CD4-positive, alpha-beta T cell treated with Interleukin-21 for 1 hour (primary cell): ENCODE data around the gene TPO.
"Not testable (repeated sequence)": the region's sequence is repeated elsewhere in the genome, so short reads cannot be mapped to it uniquely, and the experiment has no call there.

ENCODE experiments used
- DNase-seq: peaks from one replicate; pipeline ENCODE4 v3.0.0-alpha.2; 2020

TPO gene

DNA sequence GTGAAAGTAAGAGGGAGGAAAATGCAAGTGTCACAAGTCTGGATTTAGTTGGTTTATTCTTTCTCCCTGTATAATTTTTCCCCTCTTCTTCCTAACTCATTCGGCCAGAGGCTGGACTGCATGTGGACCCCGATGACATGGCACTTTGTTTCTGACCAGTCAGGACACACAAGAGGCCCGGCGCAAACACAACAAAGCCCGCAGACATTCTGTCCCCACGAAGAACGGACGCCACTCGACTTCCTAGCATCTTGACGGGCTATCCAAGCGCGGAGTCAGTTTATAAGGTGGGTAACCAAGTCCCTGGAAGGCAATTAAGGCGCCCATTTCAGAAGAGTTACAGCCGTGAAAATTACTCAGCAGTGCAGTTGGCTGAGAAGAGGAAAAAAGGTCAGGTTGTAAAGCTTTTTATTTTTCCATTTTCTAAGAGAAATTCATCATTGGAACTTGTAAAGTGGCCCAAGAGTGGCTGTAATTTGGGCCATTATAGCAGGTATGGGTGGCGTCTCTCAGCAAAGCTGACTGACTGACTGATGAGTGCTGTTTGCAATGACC is at the start of gene TPO:
TSS of gene TPO (plus strand) at position 308 of the 555 bp plus-strand sequence. CDS start 946 bp downstream, outside the sequence.
- no peak for DNase-seq

DNA sequence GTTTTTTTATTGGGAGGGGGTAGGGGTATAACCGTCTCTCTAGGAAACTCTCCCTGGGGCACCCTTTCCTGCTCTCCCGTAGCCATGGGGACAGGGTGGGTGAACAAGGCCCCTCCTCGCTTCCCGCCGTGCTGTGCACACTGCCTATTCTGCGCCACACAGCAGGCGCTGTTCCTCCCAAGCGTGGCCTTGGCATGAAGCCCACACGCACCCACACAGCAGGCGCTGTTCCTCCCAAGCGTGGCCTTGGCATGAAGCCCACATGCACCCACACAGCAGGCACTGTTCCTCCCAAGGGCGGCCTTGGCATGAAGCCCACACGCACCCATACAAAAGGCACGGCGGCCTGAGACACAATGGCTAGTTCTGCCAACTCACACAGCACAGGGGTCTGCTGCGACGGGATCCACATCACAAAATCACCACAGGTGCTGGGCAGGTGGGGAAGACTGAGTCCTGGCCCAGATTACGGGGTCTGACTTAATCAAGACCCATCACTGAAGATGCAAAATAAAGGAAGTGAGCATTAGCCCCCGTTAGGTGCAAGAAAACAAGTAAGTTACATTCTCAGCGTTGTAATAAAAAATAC is 46.6 kb upstream of the TPO start:
- no peak for DNase-seq

DNA sequence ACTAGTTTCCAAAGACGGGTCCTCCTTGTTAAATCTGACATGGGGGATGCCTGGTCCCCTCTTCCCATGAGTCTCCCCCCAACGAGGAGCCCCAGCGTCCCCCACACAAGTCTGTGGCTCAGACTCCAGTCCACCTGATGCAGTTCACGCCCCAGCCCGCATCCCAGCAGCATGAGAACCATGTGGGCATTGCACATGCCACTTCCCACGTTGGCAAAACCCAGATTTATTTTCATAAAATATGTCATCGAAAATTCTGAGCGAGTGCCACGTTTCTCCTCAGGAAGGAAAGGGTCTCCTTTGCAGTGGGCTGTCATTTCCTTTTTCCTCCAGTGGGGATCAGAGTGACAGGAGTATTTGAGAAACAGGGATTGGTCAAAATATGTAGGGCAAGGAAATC is 45.7 kb upstream of the TPO start:
- no peak for DNase-seq

DNA sequence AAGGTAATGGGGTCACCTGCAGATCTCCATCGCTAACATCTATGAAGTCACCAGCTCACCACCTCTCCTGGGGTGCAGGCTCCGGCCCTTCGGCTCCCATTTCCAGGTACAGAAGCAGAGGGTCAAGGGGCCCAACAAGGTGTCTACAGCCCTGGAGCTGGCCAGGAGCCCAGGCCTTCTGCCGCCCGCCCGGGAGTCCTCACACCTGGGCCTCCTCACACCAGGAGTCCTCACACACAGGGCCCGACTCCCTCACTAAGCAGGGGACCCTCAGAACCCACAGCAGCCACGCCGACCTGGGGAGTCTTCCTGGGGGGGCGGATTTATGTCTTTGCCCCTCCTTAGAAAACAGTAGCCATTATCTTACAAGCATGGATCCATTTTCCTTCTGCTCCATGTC is 43.4 kb upstream of the TPO start:
- no peak for DNase-seq

DNA sequence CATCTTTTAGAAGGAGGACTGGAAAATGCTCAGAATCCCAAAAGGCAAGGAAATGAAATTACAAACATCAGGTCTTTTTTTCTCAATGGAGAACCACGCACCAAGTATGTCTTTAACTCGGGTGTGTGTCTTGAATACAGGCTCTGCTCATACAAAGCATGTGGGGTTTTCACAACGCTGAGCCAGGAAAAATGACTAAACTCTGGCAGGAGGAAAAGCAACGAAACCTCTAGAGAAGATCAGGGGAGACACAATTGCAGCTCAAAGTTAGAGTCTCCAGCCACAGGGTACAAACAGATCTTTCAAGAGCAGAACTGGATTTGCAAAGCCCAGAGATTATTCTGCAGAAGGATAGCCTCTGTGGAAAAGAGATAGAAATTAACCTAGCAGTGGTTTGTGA is 42.8 kb upstream of the TPO start:
- no peak for DNase-seq

DNA sequence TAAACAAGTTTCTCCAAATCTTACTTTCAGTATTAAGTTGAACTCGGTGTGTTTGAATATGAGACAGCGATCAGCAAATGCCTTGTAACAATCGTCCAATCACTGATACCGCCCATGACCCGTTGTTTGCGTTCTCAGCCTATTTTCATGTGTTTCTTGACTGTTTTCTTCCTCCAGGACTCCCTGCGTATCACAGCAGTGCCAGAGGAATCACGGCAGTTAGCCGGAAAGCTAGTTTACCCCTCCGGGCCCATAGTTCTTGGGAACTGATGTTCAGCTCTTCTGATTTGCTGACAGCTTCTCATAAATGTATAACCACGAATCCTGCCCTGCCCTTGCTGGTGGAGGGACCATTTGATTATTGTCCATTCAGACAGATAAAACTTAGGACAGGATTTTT is 42.2 kb upstream of the TPO start:
- DNase-seq: no peak

DNA sequence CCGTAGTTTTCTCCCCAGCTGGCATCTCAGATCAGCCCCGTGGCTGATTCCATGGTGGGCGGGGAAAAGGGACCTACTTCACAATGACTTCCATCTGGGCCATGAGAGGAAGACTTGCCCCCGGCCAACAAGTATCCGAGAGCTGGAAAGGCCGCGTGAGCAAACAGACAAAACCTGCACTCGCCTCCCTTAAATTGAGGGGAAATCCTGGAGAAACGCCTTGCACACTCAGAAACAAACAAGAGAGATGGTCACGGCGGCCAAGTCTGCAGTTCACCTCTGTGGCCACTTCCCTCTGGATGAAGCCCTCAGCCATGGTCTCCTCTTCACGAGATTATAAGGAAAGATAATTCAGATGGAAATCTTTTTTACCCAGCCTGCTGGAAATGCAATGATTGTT is 39.4 kb upstream of the TPO start:
- no peak for DNase-seq

DNA sequence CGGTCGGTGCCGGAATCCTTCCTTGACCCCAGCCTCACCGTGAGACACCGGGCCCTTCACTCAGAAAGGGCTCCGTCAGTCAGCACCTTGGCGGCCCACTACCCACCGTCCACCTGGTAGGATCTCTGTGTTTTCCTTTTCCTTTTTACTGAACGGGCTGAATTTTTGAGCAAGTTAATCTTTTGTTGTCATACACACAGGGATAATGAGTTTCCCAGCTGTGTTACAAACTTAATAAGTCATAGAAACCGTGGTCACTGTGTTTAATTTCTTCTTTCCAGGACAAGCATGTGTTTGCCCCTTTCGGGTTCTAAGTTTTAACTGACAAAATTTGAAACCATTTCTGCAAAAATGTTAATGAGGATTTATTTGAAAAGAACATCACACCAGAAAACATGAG is 39.0 kb upstream of the TPO start:
- no peak for DNase-seq

DNA sequence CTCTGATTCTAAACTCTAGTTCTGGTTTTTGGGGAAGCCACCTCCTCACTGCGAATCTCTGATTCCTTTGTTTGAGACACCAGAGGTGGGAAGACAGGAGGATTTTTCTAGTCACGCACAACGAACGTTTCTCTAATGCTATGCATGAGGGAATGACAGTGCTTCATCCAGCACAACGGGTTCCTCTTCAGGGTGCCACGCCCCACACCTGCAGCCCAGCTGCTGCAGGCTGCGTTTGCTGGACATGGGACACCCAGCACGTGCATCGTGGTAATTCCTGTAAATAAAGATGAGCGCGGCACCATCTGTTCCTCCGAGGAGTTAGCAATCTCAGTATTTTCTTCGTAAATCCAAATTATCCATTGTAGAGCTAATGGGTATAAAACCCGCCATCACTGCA is 37.5 kb upstream of the TPO start:
- no peak for DNase-seq

DNA sequence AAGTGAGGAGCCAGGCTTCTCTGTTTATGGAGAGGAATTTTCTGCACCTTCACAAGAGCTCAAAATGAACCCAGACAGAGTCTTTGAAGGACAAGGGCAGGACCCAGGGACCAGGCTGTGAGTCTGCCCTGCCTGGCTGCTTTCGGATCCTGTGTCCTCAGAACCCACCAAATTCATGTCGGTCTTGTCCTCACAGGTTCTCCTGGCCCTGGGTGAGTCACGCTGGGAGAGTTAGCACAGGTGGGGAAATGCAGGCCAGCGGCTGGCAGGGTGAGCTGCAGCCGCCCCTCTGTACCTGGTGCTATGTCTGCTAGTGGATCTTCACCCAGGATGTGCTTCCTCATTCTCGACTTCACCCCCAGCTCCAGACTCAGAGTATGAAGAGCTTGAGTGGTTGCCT is 35.8 kb upstream of the TPO start:
- DNase-seq: no peak

DNA sequence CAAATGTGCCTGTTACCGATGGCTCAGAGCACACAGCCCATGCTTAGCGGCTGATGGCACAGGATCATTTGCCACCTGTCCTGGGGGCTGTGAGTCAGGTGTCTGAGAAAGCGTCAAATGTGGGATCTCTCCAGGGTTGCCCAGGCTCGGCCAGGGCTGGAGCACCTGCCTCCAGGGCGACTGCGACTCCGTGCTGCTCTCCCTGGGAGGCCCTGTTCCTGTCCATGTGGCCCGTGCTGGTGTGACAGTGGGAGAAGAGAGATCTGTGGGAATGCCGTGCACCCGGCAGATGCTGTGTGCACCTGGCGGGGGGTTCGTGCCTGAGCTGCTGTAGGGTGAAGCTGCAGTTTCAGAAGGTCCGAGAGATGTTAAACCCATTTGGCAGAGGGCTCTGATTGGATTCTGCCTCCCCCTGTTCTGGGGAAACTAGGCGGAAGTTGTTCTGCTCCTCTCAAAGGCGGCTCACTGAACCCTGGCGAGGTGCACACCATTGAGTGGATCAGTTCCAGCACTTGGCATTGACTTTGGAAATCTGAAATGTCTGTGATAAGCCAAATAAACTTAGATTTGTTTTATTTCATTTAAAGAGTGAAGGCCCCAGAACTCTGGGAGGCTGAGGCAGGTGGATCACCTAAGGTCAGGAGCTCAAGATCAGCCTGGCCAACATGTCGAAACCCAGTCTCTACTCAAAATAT is 34.7 kb upstream of the TPO start:
- no peak for DNase-seq

DNA sequence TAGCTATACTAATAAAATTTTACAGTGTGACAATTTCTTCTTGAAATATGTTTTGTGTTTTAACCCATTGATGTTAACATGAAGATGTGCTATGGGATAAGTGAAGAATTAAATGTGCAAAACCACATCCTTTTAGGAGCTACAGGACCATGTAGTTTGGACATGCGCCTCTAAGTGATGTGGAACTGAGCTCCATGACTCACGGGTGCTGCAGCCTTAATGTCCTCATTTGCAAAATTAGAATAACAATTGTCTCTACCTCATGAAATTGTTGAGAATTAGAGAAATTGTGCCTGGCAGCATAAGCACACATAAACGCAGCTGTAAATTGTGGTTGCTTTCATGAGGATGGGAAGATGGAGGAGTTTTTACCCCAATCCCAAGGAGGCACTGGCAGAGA is 31.6 kb upstream of the TPO start:
- no peak for DNase-seq

DNA sequence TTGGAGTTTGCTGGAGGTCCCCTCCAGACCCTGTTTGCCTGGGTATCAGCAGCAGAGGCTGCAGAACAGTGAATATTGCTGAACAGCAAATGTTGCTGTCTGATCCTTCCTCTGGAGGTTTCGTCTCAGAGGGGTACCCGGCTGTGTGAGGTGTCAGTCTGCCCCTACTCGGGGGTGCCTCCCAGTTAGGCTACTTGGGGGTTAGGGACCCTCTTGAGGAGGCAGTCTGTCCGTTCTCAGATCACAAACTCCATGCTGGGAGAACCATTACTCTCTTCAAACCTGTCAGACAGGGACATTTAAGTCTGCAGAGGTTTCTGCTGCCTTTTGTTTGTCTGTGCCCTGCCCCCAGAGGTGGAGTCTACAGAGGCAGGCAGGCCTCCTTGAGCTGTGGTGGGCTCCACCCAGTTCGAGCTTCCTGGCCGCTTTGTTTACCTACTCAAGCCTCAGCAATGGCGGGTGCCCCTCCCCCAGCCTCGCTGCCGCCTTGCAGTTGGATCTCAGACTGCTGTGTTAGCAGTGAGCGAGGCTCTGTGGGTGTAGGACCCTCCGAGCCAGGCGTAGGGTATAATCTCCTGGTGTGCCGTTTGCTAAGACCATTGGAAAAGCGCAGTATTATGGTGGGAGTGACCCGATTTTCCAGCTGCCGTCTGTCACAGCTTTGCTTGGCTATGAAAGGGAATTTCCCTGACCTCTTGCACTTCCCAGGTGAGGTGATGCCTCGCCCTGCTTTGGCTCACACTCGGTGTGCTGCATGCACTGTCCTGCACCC is 25.1 kb upstream of the TPO start:
- DNase-seq: not testable (repeated sequence)

DNA sequence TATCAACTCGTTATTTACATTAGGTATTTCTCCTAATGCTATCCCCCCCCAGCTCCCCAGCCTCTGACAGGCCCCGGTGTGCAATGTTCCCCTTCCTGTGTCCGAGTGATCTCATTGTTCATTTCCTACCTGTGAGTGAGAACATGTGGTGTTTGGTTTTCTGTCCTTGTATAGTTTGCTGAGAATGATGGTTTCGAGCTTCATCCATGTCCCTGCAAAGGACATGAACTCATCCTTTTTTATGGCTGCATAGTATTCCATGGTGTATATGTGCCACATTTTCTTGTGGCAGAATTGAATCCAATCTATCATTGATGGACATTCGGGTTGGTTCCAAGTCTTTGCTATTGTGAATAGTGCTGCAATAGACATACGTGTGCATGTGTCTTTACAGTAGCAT is 23.1 kb upstream of the TPO start:
- DNase-seq: not testable (repeated sequence)

DNA sequence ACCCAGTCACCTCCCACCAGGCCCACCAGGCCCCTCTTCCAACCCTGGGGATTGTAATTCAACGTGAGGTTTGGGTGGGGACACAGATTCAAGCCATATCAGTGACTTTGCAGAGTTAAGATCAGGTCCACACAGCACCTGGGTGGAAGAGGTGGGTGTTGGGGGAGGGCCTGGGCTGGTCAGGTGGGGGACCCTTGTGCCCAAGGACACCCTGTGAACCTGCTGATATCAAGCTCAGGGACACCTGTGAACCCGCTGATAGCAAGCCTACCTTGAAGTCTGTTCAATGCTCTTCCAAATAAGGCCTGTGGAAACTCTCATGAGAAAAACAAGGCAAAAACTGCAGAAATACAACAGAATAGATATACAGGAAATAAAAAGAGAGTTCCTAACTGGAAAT is 19.9 kb upstream of the TPO start:
- DNase-seq: no peak

DNA sequence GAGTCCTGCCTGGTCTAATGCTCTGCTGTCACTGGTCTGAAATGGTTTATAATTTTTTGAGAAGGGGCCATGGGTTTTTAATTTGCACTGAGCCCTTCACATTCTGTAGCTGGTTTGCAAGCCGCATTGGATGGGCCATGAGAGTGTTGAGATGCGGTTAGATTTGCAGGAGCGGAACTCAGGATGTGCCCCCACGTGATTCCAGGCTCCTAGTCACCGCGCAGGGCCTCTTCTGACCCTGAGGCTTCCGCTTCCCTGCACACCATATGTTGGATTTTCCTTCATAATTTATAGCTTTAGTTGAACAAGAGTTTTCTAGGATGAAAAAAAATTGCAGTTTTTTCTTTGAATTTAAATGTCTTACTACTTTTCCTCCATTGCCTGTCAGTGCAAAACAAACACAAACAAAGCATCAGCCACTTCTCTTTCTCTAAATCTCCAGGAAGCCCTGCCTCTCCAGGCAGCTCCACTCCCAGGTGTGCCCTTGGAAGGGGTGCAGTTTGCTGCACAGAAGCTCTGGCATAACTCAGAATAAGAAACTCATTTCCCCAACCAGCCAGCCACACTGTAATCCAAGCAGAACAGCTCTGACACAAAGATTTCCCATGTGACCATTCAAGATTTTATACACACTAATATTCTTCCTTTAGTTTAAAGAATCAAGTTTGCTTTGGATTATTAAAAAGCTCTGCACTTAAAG is 18.4 kb upstream of the TPO start:
- no peak for DNase-seq

DNA sequence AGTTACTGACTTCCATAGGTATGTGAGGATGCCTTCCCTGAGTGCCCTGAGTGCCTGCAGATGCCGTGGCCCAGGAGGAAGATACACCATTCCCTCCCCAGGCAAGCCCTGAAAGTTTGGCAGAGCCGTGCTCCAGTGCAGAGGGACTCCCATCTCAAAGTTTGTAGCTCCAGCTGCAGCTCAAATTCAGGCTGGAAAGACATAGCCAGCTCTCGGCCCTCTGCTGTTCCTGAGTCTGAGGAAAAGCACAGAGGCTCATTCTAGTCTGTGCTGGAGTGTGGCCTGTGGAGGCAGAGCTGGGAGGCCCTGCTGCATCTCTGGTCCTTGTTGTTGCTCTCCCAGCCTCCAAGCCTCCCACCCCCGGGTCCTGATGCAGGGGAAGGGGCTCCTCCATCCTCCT is 15.9 kb upstream of the TPO start:
- no peak for DNase-seq

DNA sequence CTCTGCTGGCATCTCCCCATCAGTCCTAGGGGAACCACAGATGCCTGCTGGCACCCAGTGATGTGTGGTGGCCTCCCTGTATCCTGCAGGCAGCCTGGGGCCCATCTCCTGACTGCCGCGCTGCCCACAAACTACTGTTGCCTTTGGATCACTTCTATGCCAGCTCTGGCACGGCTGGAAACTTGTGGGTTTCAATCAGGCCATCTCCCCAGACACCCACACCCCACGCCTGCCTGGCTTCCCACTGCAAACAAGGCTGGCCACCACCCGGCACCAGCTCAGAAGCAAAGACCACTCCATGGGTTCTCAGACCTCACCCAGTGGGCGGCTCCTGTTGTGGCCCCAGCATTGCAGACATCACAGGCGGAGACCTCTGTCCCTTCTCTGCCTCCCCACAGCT is 15.1 kb upstream of the TPO start:
- DNase-seq: no peak

DNA sequence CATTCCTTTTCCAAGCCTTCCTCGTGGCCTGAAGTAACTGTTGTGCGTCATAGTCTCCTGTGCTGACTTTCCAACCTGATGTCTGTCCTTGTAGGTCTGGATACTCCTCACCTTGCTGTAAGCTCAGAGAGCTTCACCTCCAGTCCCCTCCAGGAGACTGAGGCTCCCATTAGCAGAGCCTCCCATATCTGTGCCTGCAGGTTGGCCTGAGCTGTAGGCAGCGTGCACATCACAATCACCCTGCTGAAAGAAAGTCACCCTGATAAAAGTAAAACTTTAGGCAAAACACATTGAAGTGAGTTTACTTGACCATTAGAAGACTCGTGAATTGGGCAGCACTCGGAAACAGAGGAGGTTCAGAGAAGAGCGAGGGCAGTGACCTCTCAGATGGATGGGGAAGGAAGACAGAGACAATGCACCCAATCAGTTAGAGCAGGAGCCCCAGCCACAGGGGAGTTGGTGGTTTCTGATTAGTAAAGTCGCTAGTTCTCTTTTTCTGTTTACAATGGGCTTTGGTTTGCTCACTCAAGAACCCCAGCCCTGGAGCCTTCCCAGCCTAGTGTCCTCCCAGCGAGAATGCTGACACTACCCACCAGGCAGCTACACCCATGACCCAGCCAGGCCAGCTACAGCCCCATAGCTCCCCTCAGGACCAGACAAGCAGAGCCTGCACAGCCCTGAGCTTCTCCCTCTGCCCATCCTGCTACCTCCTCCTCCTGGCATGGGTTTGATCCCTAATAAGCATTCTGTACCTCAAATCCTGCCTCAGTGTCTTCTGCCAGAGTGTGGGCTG is 12.1 kb upstream of the TPO start:
- DNase-seq: no peak

DNA sequence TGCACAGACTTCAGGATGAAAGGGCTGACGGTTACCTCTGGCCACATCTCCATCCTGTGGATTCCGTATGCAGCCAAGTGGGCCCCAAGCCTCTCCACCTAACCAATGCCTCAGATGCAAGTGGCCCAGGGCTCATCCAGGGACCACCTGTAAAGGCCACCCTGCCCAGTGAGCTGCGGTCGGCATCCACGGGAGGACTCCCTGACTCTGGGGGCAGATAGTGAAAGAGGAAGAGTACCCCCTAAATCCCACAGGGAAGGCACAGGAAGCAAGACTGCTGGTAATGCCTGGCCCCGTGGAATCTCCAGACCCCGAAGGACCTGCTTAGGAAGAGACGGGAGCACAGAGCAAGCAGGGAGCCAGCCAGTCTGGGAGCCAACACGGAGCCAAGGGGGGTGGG is 11.2 kb upstream of the TPO start:
- DNase-seq: no peak

DNA sequence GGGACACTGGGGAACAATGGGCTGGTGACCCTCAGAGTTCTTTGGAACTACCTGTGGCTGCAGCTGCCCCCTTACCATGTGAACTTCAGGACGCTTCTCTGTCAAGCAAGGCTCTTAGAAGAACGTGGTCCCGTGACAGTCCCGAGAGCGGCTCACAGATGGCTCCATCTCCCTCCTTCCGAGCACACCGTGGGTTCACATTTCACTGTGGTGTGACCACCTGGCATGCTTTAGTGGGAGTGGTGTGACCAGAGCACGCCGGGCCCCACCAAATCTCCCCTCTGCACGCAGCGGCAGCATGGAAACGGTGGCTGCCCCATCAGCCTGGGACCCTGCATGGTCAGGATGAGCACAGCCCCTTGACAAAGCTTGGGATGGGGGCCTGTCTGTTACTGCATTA is 9.7 kb upstream of the TPO start:
- DNase-seq: no peak

DNA sequence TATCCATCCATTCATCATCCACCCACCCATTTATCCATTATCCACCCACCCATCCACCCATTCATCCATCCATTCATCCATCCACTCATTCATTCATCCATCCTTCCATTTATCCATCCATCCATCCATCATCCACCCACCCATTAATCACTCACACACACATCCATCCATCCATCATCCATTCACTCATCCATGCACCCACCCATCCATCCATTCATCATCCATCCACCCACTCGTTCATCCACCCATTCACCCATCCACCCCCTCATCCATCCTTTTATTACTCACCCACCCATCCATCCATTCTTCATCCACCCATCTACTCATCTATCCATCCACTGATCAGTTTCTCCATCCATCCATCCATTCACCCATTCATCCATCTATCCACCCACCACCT is 8.1 kb upstream of the TPO start:
- DNase-seq: no peak

DNA sequence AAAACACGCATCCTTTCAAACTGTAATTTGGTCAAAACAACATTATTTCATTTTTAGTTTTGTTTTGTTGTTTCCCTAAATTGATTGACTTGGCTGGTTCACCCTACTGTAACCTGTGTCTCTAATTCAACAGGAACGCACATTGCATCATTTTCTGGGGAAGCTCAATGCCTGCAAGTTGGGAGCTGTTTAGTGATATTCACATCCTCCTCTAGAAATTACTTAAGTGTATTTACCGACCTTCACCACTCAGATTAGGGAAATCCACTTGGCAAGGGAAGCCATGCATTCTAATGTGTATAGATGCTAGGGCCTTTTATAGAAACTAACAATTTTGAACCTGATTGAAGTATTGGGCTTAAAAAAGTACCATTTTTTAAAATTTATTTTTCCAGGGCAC is 7.3 kb upstream of the TPO start:
- no peak for DNase-seq
